Measurements from ENCODE around the gene GPR157.

The GPR157 gene

DNA sequence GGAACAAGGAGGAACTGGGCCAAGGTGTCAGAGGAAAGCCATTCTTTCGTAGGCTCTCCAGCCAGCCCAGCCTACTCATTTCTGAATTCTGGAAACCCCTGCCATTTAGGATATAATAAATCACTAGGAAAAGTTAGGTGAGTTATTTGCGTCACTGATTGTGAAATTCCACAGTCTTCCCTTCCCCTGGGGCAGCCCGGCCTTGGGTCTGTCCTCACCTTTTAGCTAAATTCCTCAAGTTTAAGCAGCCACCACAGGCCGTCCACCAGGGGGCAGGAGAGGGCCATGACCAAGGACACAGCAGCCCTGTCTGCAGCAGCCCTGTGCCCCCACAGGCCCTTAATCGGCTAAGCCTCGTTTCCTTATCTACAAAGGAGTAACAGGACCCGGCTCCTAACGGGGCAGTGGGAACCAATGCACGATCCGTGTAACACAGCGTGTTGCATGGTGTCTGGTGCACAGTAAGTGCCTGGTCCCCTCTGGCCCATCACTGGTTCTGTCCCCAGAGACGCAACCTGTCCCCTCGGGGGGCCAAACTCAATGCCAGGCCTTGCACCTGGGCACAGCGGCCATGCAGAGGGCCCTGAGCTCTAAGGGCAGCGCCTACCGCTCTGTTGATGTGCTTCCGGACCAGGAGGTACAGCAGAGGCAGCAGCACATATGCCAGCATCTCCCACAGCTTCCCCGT, 18.1 kb downstream of the GPR157 start:
- peak; percentile 96 for TF ChIP-seq CEBPB (IDR thresholded peaks at IDR 0.05)
- no peak for TF ChIP-seq YY1 (IDR thresholded peaks at IDR 0.05; ENCODE audit: low read depth)
- TF ChIP-seq TCF12 (IDR thresholded peaks at IDR 0.05; ENCODE audit: low read depth): peak; percentile 61; the same call in 1 of the 2 replicates
- no peak for TF ChIP-seq TAF1 (IDR thresholded peaks at IDR 0.05; ENCODE audit: low read depth)
- TF ChIP-seq NFIC (IDR thresholded peaks at IDR 0.05): peak; percentile 48; the same call in 1 of the 2 replicates
- peak; percentile 94 for TF ChIP-seq RAD21 (IDR thresholded peaks at IDR 0.05; ENCODE audit: low read depth)
- TF ChIP-seq TEAD4 (IDR thresholded peaks at IDR 0.05): peak; percentile 81
- no peak for TF ChIP-seq ZBTB7A (IDR thresholded peaks at IDR 0.05; ENCODE audit: low read depth)
- no peak for TF ChIP-seq CREB1 (IDR thresholded peaks at IDR 0.05; ENCODE audit: low read depth)
- TF ChIP-seq FOXM1 (IDR thresholded peaks at IDR 0.05; ENCODE audit: borderline replicate concordance, low read depth): 0 out of 2 replicates have a peak, but pooled peaks have one; percentile 14
- TF ChIP-seq, protein P1, sequence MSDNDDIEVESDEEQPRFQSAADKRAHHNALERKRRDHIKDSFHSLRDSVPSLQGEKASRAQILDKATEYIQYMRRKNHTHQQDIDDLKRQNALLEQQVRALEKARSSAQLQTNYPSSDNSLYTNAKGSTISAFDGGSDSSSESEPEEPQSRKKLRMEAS (IDR thresholded peaks at IDR 0.05): no peak
- TF ChIP-seq EP300 (IDR thresholded peaks at IDR 0.05; ENCODE audit: borderline replicate concordance): peak; percentile 59; the same call in 1 of the 2 replicates
- TF ChIP-seq USF1 (IDR thresholded peaks at IDR 0.05): 0 out of 2 replicates have a peak, but pooled peaks have one; percentile 4

GRCh38 chr1:9108056-9108665, 20.7 kb downstream of the GPR157 start:
- TF ChIP-seq EGR1 (IDR thresholded peaks at IDR 0.05): no peak

GRCh38 chr1:9107136-9107535, 21.8 kb downstream of the GPR157 start:
- TF ChIP-seq NFIC (IDR thresholded peaks at IDR 0.05) (no peak), EP300 (IDR thresholded peaks at IDR 0.05; ENCODE audit: borderline replicate concordance) (no peak), REST (IDR thresholded peaks at IDR 0.05; ENCODE audit: low read depth) (no peak), FOXM1 (IDR thresholded peaks at IDR 0.05; ENCODE audit: borderline replicate concordance, low read depth) (no peak), TCF12 (IDR thresholded peaks at IDR 0.05; ENCODE audit: low read depth) (no peak), RAD21 (IDR thresholded peaks at IDR 0.05; ENCODE audit: low read depth) (no peak), TEAD4 (IDR thresholded peaks at IDR 0.05) (no peak), CEBPB (IDR thresholded peaks at IDR 0.05) (no peak), YY1 (IDR thresholded peaks at IDR 0.05; ENCODE audit: low read depth) (no peak), ZBTB7A (IDR thresholded peaks at IDR 0.05; ENCODE audit: low read depth) (no peak), CREB1 (IDR thresholded peaks at IDR 0.05; ENCODE audit: low read depth) (no peak), TAF1 (IDR thresholded peaks at IDR 0.05; ENCODE audit: low read depth) (no peak), EGR1 (IDR thresholded peaks at IDR 0.05) (no peak), USF1 (IDR thresholded peaks at IDR 0.05) (no peak)
- TF ChIP-seq, protein P1 (IDR thresholded peaks at IDR 0.05): no peak

DNA sequence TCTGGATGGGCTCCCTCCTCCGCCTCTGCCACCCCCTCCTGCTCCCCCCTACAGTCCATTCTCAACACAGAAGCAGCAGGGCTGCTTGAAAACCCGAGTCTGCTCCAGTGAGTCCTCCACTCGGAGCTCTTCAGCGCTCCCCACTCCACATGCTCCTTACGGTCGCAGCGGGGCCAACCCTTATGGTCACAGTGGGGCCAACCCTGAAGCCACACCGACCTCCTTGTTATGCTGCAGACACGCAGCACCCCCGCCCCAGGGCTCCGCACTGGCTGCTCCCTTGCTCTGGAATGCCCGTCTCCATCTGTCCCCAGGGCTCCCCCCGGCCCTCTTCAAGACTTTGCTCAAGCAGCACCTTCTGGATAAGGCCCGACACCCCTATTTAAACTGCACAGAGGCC, 22.6 kb downstream of the GPR157 start:
- TF ChIP-seq ZBTB7A (IDR thresholded peaks at IDR 0.05; ENCODE audit: low read depth) (no peak), TAF1 (IDR thresholded peaks at IDR 0.05; ENCODE audit: low read depth) (no peak), REST (IDR thresholded peaks at IDR 0.05; ENCODE audit: low read depth) (no peak), TEAD4 (IDR thresholded peaks at IDR 0.05) (no peak), YY1 (IDR thresholded peaks at IDR 0.05; ENCODE audit: low read depth) (no peak), FOXM1 (IDR thresholded peaks at IDR 0.05; ENCODE audit: borderline replicate concordance, low read depth) (no peak), EP300 (IDR thresholded peaks at IDR 0.05; ENCODE audit: borderline replicate concordance) (no peak), EGR1 (IDR thresholded peaks at IDR 0.05) (no peak), CEBPB (IDR thresholded peaks at IDR 0.05) (no peak), TCF12 (IDR thresholded peaks at IDR 0.05; ENCODE audit: low read depth) (no peak), RAD21 (IDR thresholded peaks at IDR 0.05; ENCODE audit: low read depth) (no peak), NFIC (IDR thresholded peaks at IDR 0.05) (no peak), USF1 (IDR thresholded peaks at IDR 0.05) (no peak)
- TF ChIP-seq, protein P1 (IDR thresholded peaks at IDR 0.05): no peak

All from Ishikawa (cell line).